H9 (cell line): ENCODE data around the gene DCUN1D4. TPM values are rescaled to one million over a fixed set of nuclear protein-coding genes. Genes with fewer than 3 reads are reported as not detected.

Source experiments
- DNase-seq: peaks from one replicate; pipeline ENCODE4 v3.0.0-alpha.2; 2017
- H2AFZ ChIP-seq: one replicate; pipeline ENCODE4 v1.6.1; 2013; ENCODE audit warnings: mild to moderate bottlenecking, low read length, control low read depth, moderate library complexity
- H2AK5ac ChIP-seq: 2 replicates; pipeline ENCODE4 v1.6.1; 2013; ENCODE audit warnings: low read length, control low read depth, mixed read lengths; ENCODE audit not compliant: insufficient read length
- H2BK120ac ChIP-seq: one replicate; pipeline ENCODE4 v1.6.1; 2013; ENCODE audit warnings: low read depth, mild to moderate bottlenecking, low read length, control low read depth, inconsistent platforms; ENCODE audit not compliant: poor library complexity, severe bottlenecking
- H2BK12ac ChIP-seq: 2 replicates; pipeline ENCODE4 v1.6.1; 2013; ENCODE audit warnings: low read length, control low read depth, mixed read lengths, low read depth; ENCODE audit not compliant: insufficient read length
- H2BK15ac ChIP-seq: 2 replicates; pipeline ENCODE4 v1.6.1; 2013; ENCODE audit warnings: low read depth, low read length, control low read depth
- H2BK20ac ChIP-seq: one replicate; pipeline ENCODE4 v1.6.1; 2013; ENCODE audit warnings: low read depth, mild to moderate bottlenecking, low read length, control low read depth, inconsistent platforms; ENCODE audit not compliant: poor library complexity, severe bottlenecking
- H2BK5ac ChIP-seq: 2 replicates; pipeline ENCODE4 v1.6.1; 2013; ENCODE audit warnings: low read length, control low read depth, mixed read lengths; ENCODE audit not compliant: insufficient read length
- H3K14ac ChIP-seq: 2 replicates; pipeline ENCODE4 v1.6.1; 2013; ENCODE audit warnings: low read length, control low read depth; ENCODE audit not compliant: insufficient read depth
- H3K18ac ChIP-seq: 2 replicates; pipeline ENCODE4 v1.6.1; 2013; ENCODE audit warnings: low read depth, mild to moderate bottlenecking, mixed read lengths, low read length, control low read depth; ENCODE audit not compliant: insufficient read length
- H3K23ac ChIP-seq: 2 replicates; pipeline ENCODE4 v1.6.1; 2013; ENCODE audit warnings: low read length, control low read depth, mixed read lengths, low read depth; ENCODE audit not compliant: insufficient read length
- H3K23me2 ChIP-seq: 2 replicates; pipeline ENCODE4 v1.6.1; 2013; ENCODE audit warnings: low read depth, mild to moderate bottlenecking, mixed read lengths, low read length, control low read depth; ENCODE audit not compliant: insufficient read length, poor library complexity, severe bottlenecking
- H3K27ac ChIP-seq: 2 replicates; pipeline ENCODE4 v1.5.1; 2013; ENCODE audit warnings: low read length, control low read depth, mixed read lengths, low read depth; ENCODE audit not compliant: insufficient read length
- H3K27me3 ChIP-seq: 2 replicates; pipeline ENCODE4 v1.6.1; 2013; ENCODE audit warnings: low read length, control low read depth, inconsistent platforms; ENCODE audit not compliant: insufficient read depth
- H3K4ac ChIP-seq: 2 replicates; pipeline ENCODE4 v1.6.1; 2013; ENCODE audit warnings: low read depth, mild to moderate bottlenecking, control low read depth, inconsistent platforms, low read length, moderate library complexity
- H3K4me1 ChIP-seq: 2 replicates; pipeline ENCODE4 v1.6.1; 2013; ENCODE audit warnings: low read length, control low read depth, inconsistent platforms; ENCODE audit not compliant: insufficient read depth
- H3K4me2 ChIP-seq: 2 replicates; pipeline ENCODE4 v1.6.1; 2013; ENCODE audit warnings: low read length, control low read depth, mixed read lengths; ENCODE audit not compliant: insufficient read length, insufficient read depth
- H3K56ac ChIP-seq: 2 replicates; pipeline ENCODE4 v1.6.1; 2013; ENCODE audit warnings: low read depth, mild to moderate bottlenecking, mixed read lengths, low read length, control low read depth; ENCODE audit not compliant: insufficient read length
- H3K79me1 ChIP-seq: 2 replicates; pipeline ENCODE4 v1.6.1; 2013; ENCODE audit warnings: low read depth, mild to moderate bottlenecking, moderate library complexity, low read length, control low read depth, inconsistent platforms; ENCODE audit not compliant: insufficient read depth, poor library complexity, severe bottlenecking
- H3K79me2 ChIP-seq: 2 replicates; pipeline ENCODE4 v1.6.1; 2013; ENCODE audit warnings: low read length, control low read depth, inconsistent platforms; ENCODE audit not compliant: insufficient read depth
- H3K9ac ChIP-seq: 2 replicates; pipeline ENCODE4 v1.6.1; 2013; ENCODE audit warnings: low read length, control low read depth, mixed read lengths; ENCODE audit not compliant: insufficient read length; ENCODE audit errors: extremely low read depth
- H3K9me3 ChIP-seq: one replicate; pipeline ENCODE4 v1.6.1; 2013; ENCODE audit warnings: low read depth, low read length, inconsistent platforms; ENCODE audit not compliant: control insufficient read depth
- H3T11ph ChIP-seq: one replicate; pipeline ENCODE4 v1.6.1; 2013; ENCODE audit warnings: mild to moderate bottlenecking, low read length, control low read depth, inconsistent platforms
- H4K20me1 ChIP-seq: one replicate; pipeline ENCODE4 v1.6.1; 2013; ENCODE audit not compliant: control insufficient read depth, insufficient read length, insufficient read depth
- H4K5ac ChIP-seq: 2 replicates; pipeline ENCODE4 v1.6.1; 2013; ENCODE audit warnings: low read depth, mild to moderate bottlenecking, mixed read lengths, low read length, control low read depth; ENCODE audit not compliant: insufficient read length
- H4K8ac ChIP-seq: replicated peaks from 2 replicates; pipeline ENCODE4 v1.6.1; 2013; ENCODE audit warnings: low read length, control low read depth, mixed read lengths, low read depth; ENCODE audit not compliant: insufficient read length
- H4K91ac ChIP-seq: 2 replicates; pipeline ENCODE4 v1.6.1; 2013; ENCODE audit warnings: low read depth, mild to moderate bottlenecking, moderate library complexity, mixed read lengths, low read length, control low read depth; ENCODE audit not compliant: insufficient read length
- H3K27ac Mint-ChIP-seq, 3 experiments: 2 replicates in 2 of 3; 3 replicates in 1 of 3; pipeline ENCODE4 v1.8.0; 2020 to 2021; ENCODE audit warnings: mixed read lengths in 3 of 3, mild to moderate bottlenecking in 1 of 3, moderate library complexity in 1 of 3
- H3K27me3 Mint-ChIP-seq: 2 replicates; pipeline ENCODE4 v1.8.0; 2021; ENCODE audit warnings: low read depth, mild to moderate bottlenecking, moderate library complexity, mixed read lengths
- H3K36me3 Mint-ChIP-seq, 3 experiments: 2 replicates in 2 of 3; 3 replicates in 1 of 3; pipeline ENCODE4 v1.8.0; 2020 to 2021; ENCODE audit warnings: low read depth in 3 of 3, mixed read lengths in 3 of 3; ENCODE audit not compliant: insufficient read depth in 1 of 3
- H3K4me1 Mint-ChIP-seq, 2 experiments: 2 replicates each; pipeline ENCODE4 v1.8.0; 2020; ENCODE audit warnings: mixed read lengths in 2 of 2
- H3K4me3 Mint-ChIP-seq, 2 experiments: 2 replicates in 1 of 2; 3 replicates in 1 of 2; pipeline ENCODE4 v1.8.0; 2020 to 2021; ENCODE audit warnings: mild to moderate bottlenecking in 2 of 2, mixed read lengths in 2 of 2, moderate library complexity in 1 of 2
- H3K9me3 Mint-ChIP-seq, 2 experiments: 2 replicates in 1 of 2; 3 replicates in 1 of 2; pipeline ENCODE4 v1.8.0; 2020; ENCODE audit warnings: mild to moderate bottlenecking in 2 of 2, mixed read lengths in 2 of 2, moderate library complexity in 1 of 2
- WGBS: extraction: QIAGEN DNeasy Blood & Tissue Kit; methylation state at CpG from one replicate; pipeline ENCODE4 v1.1.7; 2013; ENCODE audit warnings: missing lambda C conversion rate, low lambda C conversion rate, mixed read lengths; ENCODE audit not compliant: insufficient read length; ENCODE audit errors: extremely low coverage; 5-methylcytosine and 5-hydroxymethylcytosine counted together
- total RNA-seq: library from RNA; stranded (reverse); gene quantifications from 2 replicates; pipeline ENCODE4 v1.2.1, GENCODE V29; 2021
- TF ChIP-seq, protein P1 (sequence below): fragments of 200-600 bp; sonication (generic); conservative IDR thresholded peaks from 3 replicates; pipeline ENCODE4 v1.8.0; 2021; ENCODE audit warnings: antibody characterized with exemption, mild to moderate bottlenecking

DCUN1D4 gene
- total RNA-seq, 1 experiment from 2014 or later = 46.7 TPM

DNA sequence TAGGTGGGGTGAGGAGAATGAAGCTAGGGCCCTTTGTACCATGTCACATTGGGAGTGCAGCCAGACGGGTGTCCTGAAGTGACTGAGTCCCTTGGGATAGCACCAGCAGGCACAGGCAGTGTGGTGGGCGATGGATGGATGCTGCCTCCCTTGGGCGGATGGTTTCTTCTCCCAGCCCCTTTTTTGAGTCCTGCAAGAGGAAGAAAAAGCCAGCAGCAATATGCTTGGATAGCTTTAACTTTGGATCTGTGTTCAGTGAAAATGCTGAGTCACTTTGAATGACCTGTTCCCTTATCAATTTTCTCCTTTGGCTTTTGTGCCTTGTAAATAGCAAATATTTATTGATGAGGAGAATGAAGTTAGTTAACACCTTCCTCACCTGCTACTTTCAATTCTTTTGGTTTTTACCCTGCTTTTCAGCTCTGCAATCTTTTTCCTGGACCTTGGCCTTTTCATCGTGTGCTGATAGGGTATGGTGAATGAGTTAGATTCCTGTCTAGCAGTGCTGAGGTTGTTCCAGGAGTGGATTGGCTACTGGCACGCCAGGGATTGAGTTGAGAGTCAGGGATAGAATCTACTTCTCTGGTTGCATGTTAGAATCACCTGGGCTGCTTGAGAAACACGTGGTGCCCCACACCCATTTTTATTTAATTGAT is 10.2 kb downstream of the DCUN1D4 start:
- H3K4me3 Mint-ChIP-seq = peak overlapping the region in 1 of 2 experiments; percentile 31; a peak in 2 of 5 replicates
- no peak overlapping the region for H4K91ac ChIP-seq
- no peak overlapping the region for H3K9ac ChIP-seq
- no peak overlapping the region for H3K56ac ChIP-seq
- peaks cover 8% of the 10 kb centered on the region for H3K4me1 ChIP-seq
- peak overlapping the region; percentile 36 for H2BK5ac ChIP-seq
- H3K36me3 Mint-ChIP-seq = no peaks in the 10 kb centered on the region; a peak in 1 of 7 replicates
- no peak for DNase-seq
- no peaks in the 10 kb centered on the region for H3K23me2 ChIP-seq
- no peak overlapping the region for H4K5ac ChIP-seq
- WGBS = no CpG with 5 or more reads among the region's 6 CpGs
- H2AFZ ChIP-seq = no peak overlapping the region
- no peaks in the 10 kb centered on the region for H3K27me3 Mint-ChIP-seq
- H3T11ph ChIP-seq = no peak overlapping the region
- H3K27ac ChIP-seq = no peak overlapping the region
- no peak overlapping the region for H2BK12ac ChIP-seq
- H2BK20ac ChIP-seq = no peak overlapping the region
- H3K27ac Mint-ChIP-seq = peak overlapping the region; percentile 59 to 84 (median 77); a peak in 5 of 7 replicates
- no peak overlapping the region for H4K8ac ChIP-seq
- H3K18ac ChIP-seq = peak overlapping the region; percentile 31
- no peak overlapping the region for H2BK120ac ChIP-seq
- H3K23ac ChIP-seq = no peak overlapping the region
- H3K14ac ChIP-seq = 0 out of 2 replicates have a peak overlapping the region, but pooled peaks have one; percentile 78
- no peaks in the 10 kb centered on the region for H4K20me1 ChIP-seq
- H3K9me3 ChIP-seq = no peaks in the 10 kb centered on the region
- H3K27me3 ChIP-seq = no peaks in the 10 kb centered on the region
- H3K4me1 Mint-ChIP-seq = peaks cover 56 to 70% of the 10 kb centered on the region in 2 experiments
- H3K79me2 ChIP-seq = peaks cover 31% of the 10 kb centered on the region; the same call in 1 of the 2 replicates
- TF ChIP-seq, protein P1, sequence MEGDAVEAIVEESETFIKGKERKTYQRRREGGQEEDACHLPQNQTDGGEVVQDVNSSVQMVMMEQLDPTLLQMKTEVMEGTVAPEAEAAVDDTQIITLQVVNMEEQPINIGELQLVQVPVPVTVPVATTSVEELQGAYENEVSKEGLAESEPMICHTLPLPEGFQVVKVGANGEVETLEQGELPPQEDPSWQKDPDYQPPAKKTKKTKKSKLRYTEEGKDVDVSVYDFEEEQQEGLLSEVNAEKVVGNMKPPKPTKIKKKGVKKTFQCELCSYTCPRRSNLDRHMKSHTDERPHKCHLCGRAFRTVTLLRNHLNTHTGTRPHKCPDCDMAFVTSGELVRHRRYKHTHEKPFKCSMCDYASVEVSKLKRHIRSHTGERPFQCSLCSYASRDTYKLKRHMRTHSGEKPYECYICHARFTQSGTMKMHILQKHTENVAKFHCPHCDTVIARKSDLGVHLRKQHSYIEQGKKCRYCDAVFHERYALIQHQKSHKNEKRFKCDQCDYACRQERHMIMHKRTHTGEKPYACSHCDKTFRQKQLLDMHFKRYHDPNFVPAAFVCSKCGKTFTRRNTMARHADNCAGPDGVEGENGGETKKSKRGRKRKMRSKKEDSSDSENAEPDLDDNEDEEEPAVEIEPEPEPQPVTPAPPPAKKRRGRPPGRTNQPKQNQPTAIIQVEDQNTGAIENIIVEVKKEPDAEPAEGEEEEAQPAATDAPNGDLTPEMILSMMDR = no peak
- no peaks in the 10 kb centered on the region for H3K9me3 Mint-ChIP-seq
- no peak overlapping the region for H2BK15ac ChIP-seq
- H3K79me1 ChIP-seq = peaks cover 6% of the 10 kb centered on the region
- H2AK5ac ChIP-seq = no peak overlapping the region
- H3K4me2 ChIP-seq = no peak overlapping the region
- H3K4ac ChIP-seq = no peak overlapping the region
